Activated CD4-positive, alpha-beta memory T cell treated with anti-CD3 and anti-CD28 coated beads, Interleukin-2, amount 10 ng/mL, durations not matched to agents 7 days and 5 days (primary cell): ENCODE results near the gene OR10G4. TPM values are rescaled to one million over a fixed set of nuclear protein-coding genes. Genes with fewer than 3 reads are reported as not detected.

Experiments used
- CTCF ChIA-PET: fragments of 350-600 bp; sonication (Branson Sonifier 250); formaldehyde crosslinking; loops from one replicate; lab custom pipeline; 2021; ENCODE audit warnings: antibody characterized with exemption, inconsistent platforms; lab: Charles Lee
- POLR2A ChIA-PET: fragments of 350-600 bp; sonication (Branson Sonifier 250); formaldehyde crosslinking; loops from one replicate; lab custom pipeline; 2021; ENCODE audit warnings: antibody characterized with exemption; lab: Charles Lee
- DNase-seq: peaks from one replicate; pipeline ENCODE4 v3.0.0-alpha.2; 2020
- H3K27ac Mint-ChIP-seq: one replicate; pipeline ENCODE4 v1.8.0; 2021; ENCODE audit warnings: mild to moderate bottlenecking, mixed read lengths
- H3K27me3 Mint-ChIP-seq: one replicate; pipeline ENCODE4 v1.8.0; 2021; ENCODE audit warnings: mixed read lengths
- H3K36me3 Mint-ChIP-seq: one replicate; pipeline ENCODE4 v1.8.0; 2021; ENCODE audit warnings: low read depth, mixed read lengths
- H3K4me1 Mint-ChIP-seq: one replicate; pipeline ENCODE4 v1.8.0; 2021; ENCODE audit warnings: mixed read lengths
- H3K4me3 Mint-ChIP-seq: one replicate; pipeline ENCODE4 v1.8.0; 2021; ENCODE audit warnings: mild to moderate bottlenecking, mixed read lengths
- H3K9me3 Mint-ChIP-seq: one replicate; pipeline ENCODE4 v1.8.0; 2021; ENCODE audit warnings: mixed read lengths
- total RNA-seq, 2 experiments: library from RNA; stranded (reverse); gene quantifications; one replicate each; pipeline ENCODE4 v1.2.3, GENCODE V29; 2021

OR10G4 gene
- total RNA-seq, 2 experiments from 2014 or later, result not detected

DNA sequence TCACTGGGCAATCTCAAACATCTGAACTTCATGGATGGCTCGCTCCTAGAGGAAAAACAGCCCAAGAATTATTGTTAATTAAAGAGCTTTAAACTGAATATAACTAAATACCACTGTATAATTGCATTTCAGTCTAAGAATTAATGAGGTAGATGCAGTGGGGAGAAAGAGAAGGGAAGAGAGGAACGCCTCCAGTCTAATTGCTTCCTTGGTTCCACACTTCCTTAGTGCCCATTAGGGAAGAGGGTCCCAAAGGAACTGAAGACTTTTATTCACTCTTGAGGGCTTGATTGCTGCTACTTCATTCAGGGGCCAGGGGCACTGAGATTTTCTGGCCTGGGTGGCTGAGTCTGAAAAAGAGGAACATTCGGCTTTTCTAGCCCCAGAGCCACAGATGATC, 40.2 kb downstream of the OR10G4 start:
- ChIA-PET CTCF (no interaction called here), POLR2A (no interaction called here)
- DNase-seq, result no peak
- no peaks in the 10 kb centered on the region for H3K36me3 Mint-ChIP-seq
- H3K27me3 Mint-ChIP-seq, result no peaks in the 10 kb centered on the region
- H3K4me3 Mint-ChIP-seq, result no peak overlapping the region
- no peaks in the 10 kb centered on the region for H3K9me3 Mint-ChIP-seq
- H3K4me1 Mint-ChIP-seq, result peaks cover 2% of the 10 kb centered on the region
- H3K27ac Mint-ChIP-seq, result no peak overlapping the region

Other genes with a start within 250 kb of the OR10G4 start
- not detected for gene OR6M1, start 206.6 kb upstream of the OR10G4 start, total RNA-seq
- gene TMEM225, start 127.3 kb upstream of the OR10G4 start, total RNA-seq, result not detected
- not detected for gene OR8D4, start 110.8 kb upstream of the OR10G4 start, total RNA-seq
- gene OR4D5, start 73.4 kb upstream of the OR10G4 start, total RNA-seq, result not detected
- gene OR6T1, start 69.2 kb upstream of the OR10G4 start, total RNA-seq, result not detected
- gene OR10S1, start 35.2 kb upstream of the OR10G4 start, total RNA-seq, result not detected
- gene OR10G6, start 17.8 kb upstream of the OR10G4 start, total RNA-seq, result not detected
- not detected for gene OR10G9, start 10.0 kb downstream of the OR10G4 start, total RNA-seq
- not detected for gene OR10G8, start 13.8 kb downstream of the OR10G4 start, total RNA-seq
- not detected for gene OR10G7, start 28.3 kb downstream of the OR10G4 start, total RNA-seq
- gene VWA5A, start 102.5 kb downstream of the OR10G4 start, total RNA-seq, result 1 to 10 TPM; 6.8 to 7.0 TPM
- not detected for gene OR10D3, start 170.3 kb downstream of the OR10G4 start, total RNA-seq
- not detected for gene OR8G1, start 228.1 kb downstream of the OR10G4 start, total RNA-seq
- gene OR8G5, start 243.4 kb downstream of the OR10G4 start, total RNA-seq, result not detected